ENCODE data around the gene LRPAP1.
A peak's percentile ranks its signal among the peaks of the same experiment; 100 is the strongest.

The LRPAP1 gene

GRCh38 chr4:3505231-3505630 is 27.0 kb downstream of the LRPAP1 start:
- Histone ChIP-seq H3K27ac (ENCODE audit: extremely low read depth, low read depth, low read length) (no peak overlapping the region), H3K4me3 (ENCODE audit: low read depth, low read length) (no peak overlapping the region), H3K36me3 (ENCODE audit: control insufficient read depth in 2 of 2, insufficient read depth in 1 of 2, low read length in 2 of 2) (peaks cover 3 to 62% of the 10 kb centered on the region in 2 experiments; a peak in 2 of 3 replicates), H3K9me3 (ENCODE audit: control insufficient read depth, insufficient read depth, low read depth, low read length) (no peaks in the 10 kb centered on the region), H3K4me1 (ENCODE audit: control insufficient read depth, insufficient read depth, low read length) (no peaks in the 10 kb centered on the region)
- ChIA-PET POLR2A (interaction anchor here (1.4 kb wide), 1 partner anchor 21 kb away, joined by 4 read pairs; no protein-coding TSS in a partner anchor), CTCF (no interaction called here)
- no peak for TF ChIP-seq ZBTB11 (tag by site-specific recombination; conservative IDR thresholded peaks at IDR 0.05; ENCODE audit: low read depth)
- TF ChIP-seq SETDB1 (IDR thresholded peaks at IDR 0.05; ENCODE audit: insufficient read length, low read length), result no peak
- no peak for TF ChIP-seq ZNF121 (tag by site-specific recombination; IDR thresholded peaks at IDR 0.05)
- TF ChIP-seq ZNF660 (tag by site-specific recombination; IDR thresholded peaks at IDR 0.05), result no peak
- no peak for TF ChIP-seq ZNF585B (tag by site-specific recombination; IDR thresholded peaks at IDR 0.05)
- no peak for TF ChIP-seq ZNF510 (tag by site-specific recombination; IDR thresholded peaks at IDR 0.05; ENCODE audit: insufficient replicate concordance)
- no peak for TF ChIP-seq ZNF548 (tag by site-specific recombination; IDR thresholded peaks at IDR 0.05)
- no peak for TF ChIP-seq ZNF416 (tag by site-specific recombination; IDR thresholded peaks at IDR 0.05)
- no peak for TF ChIP-seq ZNF623 (tag by site-specific recombination; IDR thresholded peaks at IDR 0.05)
- TF ChIP-seq KLF16 (tag by site-specific recombination; IDR thresholded peaks at IDR 0.05), result no peak
- no peak for TF ChIP-seq OSR2 (tag by site-specific recombination; IDR thresholded peaks at IDR 0.05)
- no peak for TF ChIP-seq FEZF1 (tag by site-specific recombination; IDR thresholded peaks at IDR 0.05)
- no peak for TF ChIP-seq ZNF664 (tag by site-specific recombination; IDR thresholded peaks at IDR 0.05)
- TF ChIP-seq ZNF791 (tag by site-specific recombination; IDR thresholded peaks at IDR 0.05), result no peak
- TF ChIP-seq RBAK (tag by site-specific recombination; IDR thresholded peaks at IDR 0.05), result no peak
- no peak for TF ChIP-seq ZNF354C (tag by site-specific recombination; IDR thresholded peaks at IDR 0.05; ENCODE audit: borderline replicate concordance, low read depth)

- Histone ChIP-seq H3K4me1 (ENCODE audit: control insufficient read depth, insufficient read depth, low read length) (no peaks in the 10 kb centered on the region), H3K36me3 (ENCODE audit: control insufficient read depth in 2 of 2, insufficient read depth in 1 of 2, low read length in 2 of 2) (peaks cover 0 to 44% of the 10 kb centered on the region in 2 experiments; a peak in 2 of 3 replicates), H3K4me3 (ENCODE audit: low read depth, low read length) (no peak overlapping the region), H3K9me3 (ENCODE audit: control insufficient read depth, insufficient read depth, low read depth, low read length) (no peaks in the 10 kb centered on the region), H3K27ac (ENCODE audit: extremely low read depth, low read depth, low read length) (no peak overlapping the region)
- CTCF ChIA-PET, result no interaction called here
- POLR2A ChIA-PET, result no interaction called here
- no peak for TF ChIP-seq ZNF184 (tag by site-specific recombination; IDR thresholded peaks at IDR 0.05)
- TF ChIP-seq ZNF133 (tag by site-specific recombination; IDR thresholded peaks at IDR 0.05), result peak; percentile 47; the same call in 1 of the 2 replicates
Measured at GRCh38 chr4:3502941-3503936, 29.0 kb downstream of the LRPAP1 start.

All from HEK293 (cell line).